ENCODE measurements around the gene TNFAIP1.
"Not testable (repeated sequence)": the region's sequence is repeated elsewhere in the genome, so short reads cannot be mapped to it uniquely, and the experiment has no call there.

The TNFAIP1 gene

GRCh38 chr17:28328325-28328724 lies 7.2 kb upstream of the TNFAIP1 start:
- H3K9ac ChIP-seq (ENCODE audit: low read length) = no peak overlapping the region
- H3K27me3 ChIP-seq (ENCODE audit: control insufficient read depth, insufficient read depth, low read length) = no peaks in the 10 kb centered on the region
- no peaks in the 10 kb centered on the region for H3K4me1 ChIP-seq (ENCODE audit: control insufficient read depth, insufficient read depth, low read length)
- no peak overlapping the region for H3K4me3 ChIP-seq (ENCODE audit: low read length)
- H3K27ac ChIP-seq (ENCODE audit: low read depth, low read length) = no peak overlapping the region
- H3K36me3 ChIP-seq (ENCODE audit: control insufficient read depth, insufficient read depth, low read length) = peaks cover 24% of the 10 kb centered on the region

- no peak overlapping the region for H3K27ac ChIP-seq (ENCODE audit: low read depth, low read length)
- peaks cover 5% of the 10 kb centered on the region for H3K4me1 ChIP-seq (ENCODE audit: control insufficient read depth, insufficient read depth, low read length)
Observed at GRCh38 chr17:28330671-28331070, 4.9 kb upstream of the TNFAIP1 start.

GRCh38 chr17:28331891-28332420 lies 3.6 kb upstream of the TNFAIP1 start:
- Histone ChIP-seq H3K9ac (ENCODE audit: low read length) (no peak overlapping the region), H3K27ac (ENCODE audit: low read depth, low read length) (no peak overlapping the region), H3K36me3 (ENCODE audit: control insufficient read depth, insufficient read depth, low read length) (peaks cover 24% of the 10 kb centered on the region), H3K27me3 (ENCODE audit: control insufficient read depth, insufficient read depth, low read length) (no peaks in the 10 kb centered on the region), H3K4me1 (ENCODE audit: control insufficient read depth, insufficient read depth, low read length) (peaks cover 8% of the 10 kb centered on the region), H3K4me3 (ENCODE audit: low read length) (no peak overlapping the region)

More at GRCh38 chr17:28330671-28331070, 4.9 kb upstream of the TNFAIP1 start:
- Histone ChIP-seq H3K9ac (ENCODE audit: low read length) (no peak overlapping the region), H3K27me3 (ENCODE audit: control insufficient read depth, insufficient read depth, low read length) (no peaks in the 10 kb centered on the region), H3K36me3 (ENCODE audit: control insufficient read depth, insufficient read depth, low read length) (peaks cover 24% of the 10 kb centered on the region), H3K4me3 (ENCODE audit: low read length) (no peak overlapping the region)

GRCh38 chr17:28333083-28333746 lies 2.3 kb upstream of the TNFAIP1 start:
- H3K27ac ChIP-seq (ENCODE audit: low read depth, low read length) = no peak overlapping the region
- no peaks in the 10 kb centered on the region for H3K27me3 ChIP-seq (ENCODE audit: control insufficient read depth, insufficient read depth, low read length)
- H3K36me3 ChIP-seq (ENCODE audit: control insufficient read depth, insufficient read depth, low read length) = peaks cover 19% of the 10 kb centered on the region
- H3K4me1 ChIP-seq (ENCODE audit: control insufficient read depth, insufficient read depth, low read length) = peaks cover 8% of the 10 kb centered on the region
- no peak overlapping the region for H3K9ac ChIP-seq (ENCODE audit: low read length)
- no peak overlapping the region for H3K4me3 ChIP-seq (ENCODE audit: low read length)

- no peak overlapping the region for H3K27ac ChIP-seq (ENCODE audit: low read depth, low read length)
- peaks cover 8% of the 10 kb centered on the region for H3K4me1 ChIP-seq (ENCODE audit: control insufficient read depth, insufficient read depth, low read length)
Observed at GRCh38 chr17:28334171-28334570, 1.4 kb upstream of the TNFAIP1 start.

GRCh38 chr17:28334666-28335200 lies 828 bp upstream of the TNFAIP1 start:
- Histone ChIP-seq H3K36me3 (ENCODE audit: control insufficient read depth, insufficient read depth, low read length) (peaks cover 17% of the 10 kb centered on the region), H3K27me3 (ENCODE audit: control insufficient read depth, insufficient read depth, low read length) (no peaks in the 10 kb centered on the region), H3K4me3 (ENCODE audit: low read length) (peak overlapping the region; percentile 96), H3K4me1 (ENCODE audit: control insufficient read depth, insufficient read depth, low read length) (peaks cover 8% of the 10 kb centered on the region), H3K9ac (ENCODE audit: low read length) (peak overlapping the region; percentile 78), H3K27ac (ENCODE audit: low read depth, low read length) (peak overlapping the region; percentile 85)

More at GRCh38 chr17:28334171-28334570, 1.4 kb upstream of the TNFAIP1 start:
- Histone ChIP-seq H3K9ac (ENCODE audit: low read length) (no peak overlapping the region), H3K27me3 (ENCODE audit: control insufficient read depth, insufficient read depth, low read length) (no peaks in the 10 kb centered on the region), H3K36me3 (ENCODE audit: control insufficient read depth, insufficient read depth, low read length) (peaks cover 17% of the 10 kb centered on the region), H3K4me3 (ENCODE audit: low read length) (peak overlapping the region; percentile 96)

- H3K9ac ChIP-seq (ENCODE audit: low read length) = peak overlapping the region; percentile 74
- H3K4me3 ChIP-seq (ENCODE audit: low read length) = peak overlapping the region; percentile 92
- H3K27ac ChIP-seq (ENCODE audit: low read depth, low read length) = peak overlapping the region; percentile 92
- H3K36me3 ChIP-seq (ENCODE audit: control insufficient read depth, insufficient read depth, low read length) = peaks cover 20% of the 10 kb centered on the region
- H3K27me3 ChIP-seq (ENCODE audit: control insufficient read depth, insufficient read depth, low read length) = no peaks in the 10 kb centered on the region
- peaks cover 8% of the 10 kb centered on the region for H3K4me1 ChIP-seq (ENCODE audit: control insufficient read depth, insufficient read depth, low read length)
Observed at GRCh38 chr17:28335959-28336871, 654 bp downstream of the TNFAIP1 start.

GRCh38 chr17:28338056-28338768 lies 2.7 kb downstream of the TNFAIP1 start:
- Histone ChIP-seq H3K27me3 (ENCODE audit: control insufficient read depth, insufficient read depth, low read length) (no peaks in the 10 kb centered on the region), H3K4me3 (ENCODE audit: low read length) (no peak overlapping the region), H3K27ac (ENCODE audit: low read depth, low read length) (no peak overlapping the region), H3K4me1 (ENCODE audit: control insufficient read depth, insufficient read depth, low read length) (peaks cover 8% of the 10 kb centered on the region), H3K9ac (ENCODE audit: low read length) (no peak overlapping the region), H3K36me3 (ENCODE audit: control insufficient read depth, insufficient read depth, low read length) (peaks cover 30% of the 10 kb centered on the region)

- H3K9ac ChIP-seq (ENCODE audit: low read length); H3K4me1 ChIP-seq (ENCODE audit: control insufficient read depth, insufficient read depth, low read length); H3K4me3 ChIP-seq (ENCODE audit: low read length); H3K27me3 ChIP-seq (ENCODE audit: control insufficient read depth, insufficient read depth, low read length); H3K27ac ChIP-seq (ENCODE audit: low read depth, low read length): not testable (repeated sequence)
- H3K36me3 ChIP-seq (ENCODE audit: control insufficient read depth, insufficient read depth, low read length) = peaks cover 34% of the 10 kb centered on the region
Observed at GRCh38 chr17:28338769-28339212, 3.2 kb downstream of the TNFAIP1 start.

GRCh38 chr17:28339431-28339830 lies 3.9 kb downstream of the TNFAIP1 start:
- Histone ChIP-seq H3K4me1 (ENCODE audit: control insufficient read depth, insufficient read depth, low read length) (peaks cover 6% of the 10 kb centered on the region), H3K27me3 (ENCODE audit: control insufficient read depth, insufficient read depth, low read length) (no peaks in the 10 kb centered on the region), H3K4me3 (ENCODE audit: low read length) (no peak overlapping the region), H3K36me3 (ENCODE audit: control insufficient read depth, insufficient read depth, low read length) (peaks cover 37% of the 10 kb centered on the region), H3K9ac (ENCODE audit: low read length) (no peak overlapping the region), H3K27ac (ENCODE audit: low read depth, low read length) (no peak overlapping the region)

GRCh38 chr17:28340374-28340773 lies 4.8 kb downstream of the TNFAIP1 start:
- H3K27ac ChIP-seq (ENCODE audit: low read depth, low read length) = no peak overlapping the region
- no peaks in the 10 kb centered on the region for H3K27me3 ChIP-seq (ENCODE audit: control insufficient read depth, insufficient read depth, low read length)
- H3K36me3 ChIP-seq (ENCODE audit: control insufficient read depth, insufficient read depth, low read length) = peaks cover 39% of the 10 kb centered on the region

GRCh38 chr17:28341516-28341915 lies 6.0 kb downstream of the TNFAIP1 start:
- Histone ChIP-seq H3K27ac (ENCODE audit: low read depth, low read length) (no peak overlapping the region), H3K4me3 (ENCODE audit: low read length) (no peak overlapping the region), H3K9ac (ENCODE audit: low read length) (no peak overlapping the region), H3K27me3 (ENCODE audit: control insufficient read depth, insufficient read depth, low read length) (no peaks in the 10 kb centered on the region), H3K4me1 (ENCODE audit: control insufficient read depth, insufficient read depth, low read length) (peaks cover 4% of the 10 kb centered on the region), H3K36me3 (ENCODE audit: control insufficient read depth, insufficient read depth, low read length) (peaks cover 45% of the 10 kb centered on the region)

More at GRCh38 chr17:28340374-28340773, 4.8 kb downstream of the TNFAIP1 start:
- Histone ChIP-seq H3K4me3 (ENCODE audit: low read length) (no peak overlapping the region), H3K9ac (ENCODE audit: low read length) (no peak overlapping the region), H3K4me1 (ENCODE audit: control insufficient read depth, insufficient read depth, low read length) (peaks cover 4% of the 10 kb centered on the region)
